RWPE1 (cell line): ENCODE data around the gene KCNQ5.

ENCODE experiments used
- CTCF ChIA-PET: fragments of 350-600 bp; sonication (Branson Sonifier 250); formaldehyde crosslinking; extraction: SDS; loops from one replicate; lab custom pipeline; 2021; lab: Yijun Ruan, JAX
- POLR2A ChIA-PET: fragments of 400-600 bp; formaldehyde crosslinking; extraction: SDS; loops from one replicate; lab custom pipeline; 2020; ENCODE audit warnings: antibody characterized with exemption; ENCODE audit not compliant: low non-redundant PET; lab: Yijun Ruan, JAX
- DNase-seq: peaks from one replicate; pipeline ENCODE4 v3.0.0; 2012; ENCODE audit warnings: low spot score
- H3K27ac ChIP-seq: fragments of 450-650 bp; 2 replicates; pipeline ENCODE4 v1.5.1; 2017
- TF ChIP-seq, protein P1 (sequence below): fragments of 450-650 bp; conservative IDR thresholded peaks from 2 replicates; pipeline ENCODE4 v1.5.1; 2017; ENCODE audit warnings: low read depth, mild to moderate bottlenecking

KCNQ5 gene

DNA sequence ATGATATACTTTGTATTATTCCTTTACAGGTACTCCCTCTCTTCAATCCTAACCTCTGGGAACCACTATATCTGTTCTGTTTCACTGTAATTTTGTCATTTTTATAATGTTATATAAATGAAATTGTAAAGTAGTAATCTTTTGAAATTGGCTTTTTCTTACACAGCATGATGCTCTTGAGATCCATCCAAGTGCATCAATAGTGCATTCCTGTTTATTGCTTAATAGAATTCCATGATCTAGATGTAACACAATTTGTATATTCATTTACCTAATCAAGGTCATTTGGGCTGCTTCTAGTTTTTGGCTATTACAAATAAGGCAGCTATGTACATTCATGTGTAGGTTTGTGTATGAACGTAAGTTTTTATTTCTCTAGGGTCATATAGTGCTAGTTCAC is 428.8 kb downstream of the KCNQ5 start:
- TF ChIP-seq, protein P1, sequence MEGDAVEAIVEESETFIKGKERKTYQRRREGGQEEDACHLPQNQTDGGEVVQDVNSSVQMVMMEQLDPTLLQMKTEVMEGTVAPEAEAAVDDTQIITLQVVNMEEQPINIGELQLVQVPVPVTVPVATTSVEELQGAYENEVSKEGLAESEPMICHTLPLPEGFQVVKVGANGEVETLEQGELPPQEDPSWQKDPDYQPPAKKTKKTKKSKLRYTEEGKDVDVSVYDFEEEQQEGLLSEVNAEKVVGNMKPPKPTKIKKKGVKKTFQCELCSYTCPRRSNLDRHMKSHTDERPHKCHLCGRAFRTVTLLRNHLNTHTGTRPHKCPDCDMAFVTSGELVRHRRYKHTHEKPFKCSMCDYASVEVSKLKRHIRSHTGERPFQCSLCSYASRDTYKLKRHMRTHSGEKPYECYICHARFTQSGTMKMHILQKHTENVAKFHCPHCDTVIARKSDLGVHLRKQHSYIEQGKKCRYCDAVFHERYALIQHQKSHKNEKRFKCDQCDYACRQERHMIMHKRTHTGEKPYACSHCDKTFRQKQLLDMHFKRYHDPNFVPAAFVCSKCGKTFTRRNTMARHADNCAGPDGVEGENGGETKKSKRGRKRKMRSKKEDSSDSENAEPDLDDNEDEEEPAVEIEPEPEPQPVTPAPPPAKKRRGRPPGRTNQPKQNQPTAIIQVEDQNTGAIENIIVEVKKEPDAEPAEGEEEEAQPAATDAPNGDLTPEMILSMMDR = no peak
- DNase-seq = no peak
- no peak overlapping the region for H3K27ac ChIP-seq
- POLR2A ChIA-PET = no interaction called here
- CTCF ChIA-PET = no interaction called here

DNA sequence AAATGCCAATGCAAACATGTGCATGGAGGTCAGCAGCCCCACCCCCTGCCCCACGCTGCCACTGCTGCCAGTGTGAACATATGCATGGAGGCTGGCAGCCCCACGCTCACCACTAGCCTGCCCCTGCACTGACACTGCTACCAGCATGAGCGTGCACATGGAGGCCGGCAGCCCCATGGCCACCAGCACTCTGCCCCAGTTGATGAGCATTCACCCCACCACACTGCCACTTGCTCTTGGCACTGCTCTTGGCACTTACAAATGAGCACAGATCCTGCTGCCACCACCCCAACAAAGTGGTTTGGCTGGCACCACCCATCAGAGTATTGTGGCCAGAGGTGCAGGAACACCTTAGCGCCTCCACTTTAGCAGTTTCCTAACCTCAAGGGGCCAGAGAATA is 429.3 kb downstream of the KCNQ5 start:
- ChIA-PET POLR2A (no interaction called here), CTCF (no interaction called here)
- no peak overlapping the region for H3K27ac ChIP-seq
- no peak for DNase-seq
- TF ChIP-seq, protein P1 = no peak

DNA sequence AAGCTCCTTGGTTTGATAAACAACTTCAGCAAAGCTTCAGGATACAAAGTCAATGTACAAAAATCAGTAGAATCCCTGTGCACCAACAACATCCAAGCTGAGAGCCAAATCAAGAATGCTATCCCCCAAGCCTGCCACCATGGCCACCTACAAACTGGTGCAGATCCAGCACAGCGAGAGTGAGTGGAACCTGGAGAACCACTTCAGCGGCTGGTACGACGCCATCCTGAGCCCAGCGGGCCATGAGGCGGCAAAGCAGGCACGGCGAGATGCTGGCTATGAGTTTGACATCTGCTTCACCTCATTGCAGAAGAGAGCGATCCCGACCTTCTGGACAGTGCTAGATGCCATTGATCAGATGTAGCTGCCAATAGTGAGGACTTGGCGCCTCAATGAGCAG is 433.1 kb downstream of the KCNQ5 start:
- ChIA-PET POLR2A (no interaction called here), CTCF (interaction anchor here (0.6 kb wide), 1 partner anchor 160 kb away, joined by 5 read pairs; no protein-coding TSS in a partner anchor)
- no peak for DNase-seq
- TF ChIP-seq, protein P1 = no peak
- H3K27ac ChIP-seq = no peak overlapping the region

DNA sequence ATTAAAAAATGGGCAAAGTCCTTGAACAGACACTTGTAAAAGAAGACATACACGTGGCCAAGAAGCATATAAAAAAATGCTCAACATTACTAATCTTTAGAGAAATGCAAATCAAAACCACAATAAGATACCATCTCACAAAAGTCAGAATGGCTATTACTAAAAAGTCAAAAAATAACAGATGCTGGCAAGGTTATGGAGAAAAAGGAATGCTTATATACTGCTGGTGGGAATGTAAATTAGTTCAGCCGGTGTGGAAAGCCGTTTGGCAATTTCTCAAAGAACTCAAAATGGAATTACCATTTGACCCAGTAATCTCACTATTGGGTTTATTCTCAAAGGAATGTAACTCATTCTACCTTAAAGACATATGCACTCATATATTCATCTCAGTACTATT is 436.9 kb downstream of the KCNQ5 start:
- DNase-seq = no peak
- H3K27ac ChIP-seq = no peak overlapping the region
- CTCF ChIA-PET = no interaction called here
- POLR2A ChIA-PET = no interaction called here
- TF ChIP-seq, protein P1 = no peak

DNA sequence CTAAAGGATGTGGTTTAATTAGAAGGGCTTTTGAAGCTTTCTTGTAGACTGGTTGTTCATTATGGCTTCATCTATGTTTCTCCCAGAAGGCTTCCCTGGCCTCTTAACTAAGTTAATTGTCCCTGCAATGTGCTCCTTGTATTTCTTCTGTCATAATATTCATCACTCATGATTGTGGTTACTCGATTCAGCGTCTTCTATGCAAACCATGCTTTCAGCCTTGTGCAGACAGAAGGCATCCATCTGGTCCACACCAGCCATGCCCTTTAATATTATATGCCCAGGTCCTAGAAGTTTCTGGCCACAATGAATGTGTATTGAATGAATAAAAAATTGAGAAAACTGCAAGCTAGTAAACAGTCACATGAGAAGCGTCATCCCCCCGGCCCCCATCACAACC is 440.3 kb downstream of the KCNQ5 start:
- no peak overlapping the region for H3K27ac ChIP-seq
- ChIA-PET POLR2A (no interaction called here), CTCF (interaction anchor here (0.7 kb wide), 1 partner anchor 755 kb away, joined by 3 read pairs; no protein-coding TSS in a partner anchor)
- DNase-seq = no peak
- TF ChIP-seq, protein P1 = no peak

DNA sequence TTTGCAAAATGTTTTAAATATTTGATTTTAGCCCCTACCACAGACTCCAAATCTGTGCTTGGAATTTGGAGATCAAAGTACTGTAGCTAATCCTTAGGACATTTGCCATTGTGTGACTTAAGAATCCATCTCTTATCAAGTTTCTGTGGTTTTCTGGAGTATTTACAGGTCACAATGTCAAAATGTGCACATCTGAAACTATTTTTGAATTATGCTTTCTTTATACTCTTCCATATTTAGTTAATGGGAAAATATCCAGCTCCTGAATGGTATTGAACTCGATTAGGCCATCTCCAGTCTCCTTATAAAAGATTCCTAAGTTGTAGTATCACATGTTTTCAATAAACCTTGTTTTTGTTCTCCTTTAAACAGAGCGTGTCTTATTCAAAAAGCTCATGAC is 441.0 kb downstream of the KCNQ5 start:
- ChIA-PET CTCF (interaction anchor here (0.7 kb wide), 1 partner anchor 14 kb away, joined by 3 read pairs; no protein-coding TSS in a partner anchor), POLR2A (no interaction called here)
- TF ChIP-seq, protein P1 = no peak
- DNase-seq = no peak
- no peak overlapping the region for H3K27ac ChIP-seq

DNA sequence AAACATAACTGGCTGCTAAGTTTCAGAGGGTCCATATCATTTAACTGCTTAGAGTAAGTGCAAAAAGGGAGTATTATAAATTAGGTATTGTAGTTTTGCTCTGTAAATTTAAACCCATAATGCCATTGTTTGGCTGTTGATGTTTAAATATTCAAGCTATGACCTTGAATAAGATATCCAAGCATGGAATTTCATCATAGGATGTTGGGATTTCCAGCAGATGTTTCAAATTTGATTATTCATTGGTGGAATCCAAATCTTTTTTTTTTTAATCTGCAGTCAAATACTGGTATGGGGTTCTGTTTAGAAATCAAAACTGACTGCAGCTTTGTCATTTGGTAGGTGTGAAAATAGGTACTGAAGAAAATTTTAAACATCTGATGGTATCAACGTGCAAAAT is 442.4 kb downstream of the KCNQ5 start:
- POLR2A ChIA-PET = no interaction called here
- H3K27ac ChIP-seq = no peak overlapping the region
- CTCF ChIA-PET = interaction anchor here (0.7 kb wide), 1 partner anchor 301 kb away, joined by 4 read pairs; no protein-coding TSS in a partner anchor
- DNase-seq = no peak
- TF ChIP-seq, protein P1 = no peak
